ENCODE measurements around the gene SLK.

Gene SLK

GRCh38 chr10:103939522-103939921 lies 27.4 kb upstream of the SLK start:
- H3K9ac ChIP-seq (ENCODE audit: insufficient read length, low read depth) = no peak overlapping the region
- no peak for DNase-seq (ENCODE audit: low read depth, low spot score)
- no peak overlapping the region for H3K4me3 ChIP-seq (ENCODE audit: insufficient read length, low read depth)
- H3K36me3 ChIP-seq (ENCODE audit: insufficient read depth, insufficient read length, low read length) = no peaks in the 10 kb centered on the region
- no peaks in the 10 kb centered on the region for H3K27me3 ChIP-seq (ENCODE audit: insufficient read depth, insufficient read length)
- no peak for TF ChIP-seq ZNF274 (IDR thresholded peaks at IDR 0.05; ENCODE audit: low read depth, low read length)
- no peak for TF ChIP-seq SUZ12 (IDR thresholded peaks at IDR 0.05; ENCODE audit: extremely low read depth, insufficient read depth, insufficient read length)
- no peak for TF ChIP-seq YY1 (IDR thresholded peaks at IDR 0.05; ENCODE audit: insufficient read depth, insufficient read length)
- H3K9me3 ChIP-seq (ENCODE audit: insufficient read depth, low read length) = no peaks in the 10 kb centered on the region
- H3K4me1 ChIP-seq (ENCODE audit: insufficient read depth, insufficient read length) = no peaks in the 10 kb centered on the region

DNA sequence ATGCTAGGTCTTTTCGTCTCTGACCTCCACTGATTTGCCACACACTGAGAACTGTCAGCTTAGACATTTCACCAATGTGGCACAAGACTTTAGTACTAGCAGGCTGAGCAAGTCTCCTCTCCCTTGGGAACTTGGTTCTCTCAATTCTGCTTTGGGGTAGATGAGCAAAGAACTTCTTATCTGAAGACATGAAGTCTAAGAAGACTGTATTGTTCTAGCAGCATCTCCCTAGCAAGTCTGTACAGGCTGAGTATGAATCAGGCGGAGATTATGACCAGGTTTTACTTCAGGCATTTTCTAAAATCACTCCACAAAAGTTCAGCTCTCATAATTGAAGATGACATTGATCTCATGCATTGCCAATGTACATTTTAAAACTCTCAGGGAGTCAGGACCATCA lies 25.1 kb upstream of the SLK start:
- no peak for DNase-seq (ENCODE audit: low read depth, low spot score)
- Histone ChIP-seq H3K9me3 (ENCODE audit: insufficient read depth, low read length) (no peaks in the 10 kb centered on the region), H3K9ac (ENCODE audit: insufficient read length, low read depth) (no peak overlapping the region), H3K27me3 (ENCODE audit: insufficient read depth, insufficient read length) (no peaks in the 10 kb centered on the region), H3K4me3 (ENCODE audit: insufficient read length, low read depth) (no peak overlapping the region), H3K4me1 (ENCODE audit: insufficient read depth, insufficient read length) (no peaks in the 10 kb centered on the region), H3K36me3 (ENCODE audit: insufficient read depth, insufficient read length, low read length) (no peaks in the 10 kb centered on the region)
- TF ChIP-seq ZNF274 (IDR thresholded peaks at IDR 0.05; ENCODE audit: low read depth, low read length) (no peak), SUZ12 (IDR thresholded peaks at IDR 0.05; ENCODE audit: extremely low read depth, insufficient read depth, insufficient read length) (no peak), YY1 (IDR thresholded peaks at IDR 0.05; ENCODE audit: insufficient read depth, insufficient read length) (no peak)

DNA sequence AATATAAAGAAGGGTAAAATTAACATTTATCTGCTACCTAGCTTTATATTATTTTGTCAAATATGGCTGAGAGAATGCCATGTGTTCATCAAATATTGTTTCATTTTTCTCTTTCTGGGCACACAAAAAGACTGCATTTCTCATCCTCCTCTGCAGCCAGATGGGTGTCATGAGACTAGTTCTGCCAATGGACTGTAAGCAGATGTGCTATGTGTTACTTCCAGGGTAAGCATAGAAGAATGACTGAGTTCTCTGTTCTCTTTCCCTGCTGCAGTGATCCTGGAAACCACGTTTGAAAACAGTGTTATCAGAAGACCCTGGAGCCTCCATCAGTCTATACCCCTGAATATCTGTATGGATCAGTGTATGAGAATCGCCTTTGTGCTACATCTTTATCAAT lies 24.1 kb upstream of the SLK start:
- TF ChIP-seq YY1 (IDR thresholded peaks at IDR 0.05; ENCODE audit: insufficient read depth, insufficient read length) (no peak), SUZ12 (IDR thresholded peaks at IDR 0.05; ENCODE audit: extremely low read depth, insufficient read depth, insufficient read length) (no peak), ZNF274 (IDR thresholded peaks at IDR 0.05; ENCODE audit: low read depth, low read length) (no peak)
- H3K9ac ChIP-seq (ENCODE audit: insufficient read length, low read depth) = no peak overlapping the region

DNA sequence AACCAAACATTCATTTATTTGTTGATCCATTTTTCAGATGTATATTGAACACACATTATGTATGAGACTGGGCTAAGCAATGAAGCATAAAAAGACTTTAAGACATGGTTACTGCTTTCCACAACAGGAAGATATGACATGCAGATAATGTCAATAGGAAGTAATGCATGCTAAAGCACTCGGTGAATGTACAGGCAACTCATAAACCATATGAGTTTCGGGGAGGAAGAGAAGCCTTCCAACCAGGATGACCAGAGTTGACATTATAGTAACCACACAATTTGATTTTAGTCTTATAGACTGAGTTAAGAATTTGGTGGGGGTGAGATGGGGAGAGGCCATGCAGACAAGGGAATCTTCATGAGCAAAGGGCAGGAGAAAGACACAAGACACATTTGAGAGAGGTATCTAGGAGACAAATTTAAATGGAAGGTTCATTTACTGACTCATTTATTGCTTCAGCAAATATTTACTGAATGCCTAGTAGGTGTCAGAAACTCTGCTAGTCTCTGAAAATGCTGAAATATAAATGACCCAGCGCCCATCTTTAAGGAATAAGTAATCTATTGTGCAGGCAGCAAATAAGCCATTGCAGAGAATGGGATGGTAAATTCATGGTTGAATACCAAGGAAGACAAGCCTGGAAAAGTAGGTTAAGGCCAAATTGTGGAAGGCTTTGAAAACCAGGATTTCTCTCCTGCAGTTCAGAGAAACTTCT lies 19.0 kb upstream of the SLK start:
- H3K27me3 ChIP-seq (ENCODE audit: insufficient read depth, insufficient read length) = no peaks in the 10 kb centered on the region
- H3K9ac ChIP-seq (ENCODE audit: insufficient read length, low read depth) = no peak overlapping the region
- no peaks in the 10 kb centered on the region for H3K36me3 ChIP-seq (ENCODE audit: insufficient read depth, insufficient read length, low read length)
- DNase-seq (ENCODE audit: low read depth, low spot score) = no peak
- no peaks in the 10 kb centered on the region for H3K4me1 ChIP-seq (ENCODE audit: insufficient read depth, insufficient read length)
- H3K4me3 ChIP-seq (ENCODE audit: insufficient read length, low read depth) = no peak overlapping the region
- no peaks in the 10 kb centered on the region for H3K9me3 ChIP-seq (ENCODE audit: insufficient read depth, low read length)
- TF ChIP-seq SUZ12 (IDR thresholded peaks at IDR 0.05; ENCODE audit: extremely low read depth, insufficient read depth, insufficient read length) (no peak), YY1 (IDR thresholded peaks at IDR 0.05; ENCODE audit: insufficient read depth, insufficient read length) (no peak), ZNF274 (IDR thresholded peaks at IDR 0.05; ENCODE audit: low read depth, low read length) (no peak)

More for the DNA sequence above, 24.1 kb upstream of the SLK start:
- H3K27me3 ChIP-seq (ENCODE audit: insufficient read depth, insufficient read length) = no peaks in the 10 kb centered on the region
- DNase-seq (ENCODE audit: low read depth, low spot score) = no peak
- no peaks in the 10 kb centered on the region for H3K36me3 ChIP-seq (ENCODE audit: insufficient read depth, insufficient read length, low read length)
- H3K4me1 ChIP-seq (ENCODE audit: insufficient read depth, insufficient read length) = no peaks in the 10 kb centered on the region
- H3K9me3 ChIP-seq (ENCODE audit: insufficient read depth, low read length) = no peaks in the 10 kb centered on the region
- no peak overlapping the region for H3K4me3 ChIP-seq (ENCODE audit: insufficient read length, low read depth)

GRCh38 chr10:103949728-103950127 lies 17.2 kb upstream of the SLK start:
- H3K9ac ChIP-seq (ENCODE audit: insufficient read length, low read depth) = no peak overlapping the region
- DNase-seq (ENCODE audit: low read depth, low spot score) = no peak
- H3K4me1 ChIP-seq (ENCODE audit: insufficient read depth, insufficient read length) = no peaks in the 10 kb centered on the region
- H3K9me3 ChIP-seq (ENCODE audit: insufficient read depth, low read length) = peaks cover 7% of the 10 kb centered on the region; the same call in 1 of the 2 replicates
- H3K36me3 ChIP-seq (ENCODE audit: insufficient read depth, insufficient read length, low read length) = no peaks in the 10 kb centered on the region
- no peak for TF ChIP-seq YY1 (IDR thresholded peaks at IDR 0.05; ENCODE audit: insufficient read depth, insufficient read length)
- TF ChIP-seq ZNF274 (IDR thresholded peaks at IDR 0.05; ENCODE audit: low read depth, low read length) = no peak
- no peak for TF ChIP-seq SUZ12 (IDR thresholded peaks at IDR 0.05; ENCODE audit: extremely low read depth, insufficient read depth, insufficient read length)
- no peaks in the 10 kb centered on the region for H3K27me3 ChIP-seq (ENCODE audit: insufficient read depth, insufficient read length)
- H3K4me3 ChIP-seq (ENCODE audit: insufficient read length, low read depth) = no peak overlapping the region

- Histone ChIP-seq H3K27me3 (ENCODE audit: insufficient read depth, insufficient read length) (no peaks in the 10 kb centered on the region), H3K9ac (ENCODE audit: insufficient read length, low read depth) (no peak overlapping the region), H3K4me3 (ENCODE audit: insufficient read length, low read depth) (no peak overlapping the region), H3K4me1 (ENCODE audit: insufficient read depth, insufficient read length) (no peaks in the 10 kb centered on the region), H3K36me3 (ENCODE audit: insufficient read depth, insufficient read length, low read length) (no peaks in the 10 kb centered on the region), H3K9me3 (ENCODE audit: insufficient read depth, low read length) (peaks cover 12% of the 10 kb centered on the region; the same call in 1 of the 2 replicates)
- TF ChIP-seq YY1 (IDR thresholded peaks at IDR 0.05; ENCODE audit: insufficient read depth, insufficient read length) (no peak), ZNF274 (IDR thresholded peaks at IDR 0.05; ENCODE audit: low read depth, low read length) (no peak), SUZ12 (IDR thresholded peaks at IDR 0.05; ENCODE audit: extremely low read depth, insufficient read depth, insufficient read length) (no peak)
- DNase-seq (ENCODE audit: low read depth, low spot score) = no peak
Measured at GRCh38 chr10:103951183-103951582, 15.8 kb upstream of the SLK start.

DNA sequence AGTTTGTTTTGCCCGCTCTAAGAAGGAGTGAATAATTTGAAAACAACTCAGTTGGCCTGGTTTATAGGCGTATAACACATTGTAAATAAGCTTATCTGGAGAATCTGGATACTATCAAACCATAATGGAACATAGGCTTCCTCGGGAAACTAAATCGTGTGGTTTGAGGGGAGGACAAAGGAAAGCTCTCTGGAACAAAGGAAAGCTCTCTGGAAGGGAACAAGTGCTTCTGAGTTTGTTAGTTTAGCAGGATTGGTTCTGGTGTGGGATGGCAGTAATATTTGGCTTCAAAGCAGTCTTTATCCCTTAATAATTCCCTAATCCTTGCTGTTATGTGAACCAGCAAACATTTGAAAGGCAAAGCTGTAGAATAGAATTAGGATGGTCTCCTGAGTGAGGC lies 15.0 kb upstream of the SLK start:
- peaks cover 12% of the 10 kb centered on the region; the same call in 1 of the 2 replicates for H3K9me3 ChIP-seq (ENCODE audit: insufficient read depth, low read length)
- H3K27me3 ChIP-seq (ENCODE audit: insufficient read depth, insufficient read length) = no peaks in the 10 kb centered on the region
- no peak for DNase-seq (ENCODE audit: low read depth, low spot score)
- no peak overlapping the region for H3K4me3 ChIP-seq (ENCODE audit: insufficient read length, low read depth)
- H3K4me1 ChIP-seq (ENCODE audit: insufficient read depth, insufficient read length) = no peaks in the 10 kb centered on the region
- no peaks in the 10 kb centered on the region for H3K36me3 ChIP-seq (ENCODE audit: insufficient read depth, insufficient read length, low read length)
- no peak overlapping the region for H3K9ac ChIP-seq (ENCODE audit: insufficient read length, low read depth)
- TF ChIP-seq YY1 (IDR thresholded peaks at IDR 0.05; ENCODE audit: insufficient read depth, insufficient read length) = no peak
- TF ChIP-seq ZNF274 (IDR thresholded peaks at IDR 0.05; ENCODE audit: low read depth, low read length) = no peak
- TF ChIP-seq SUZ12 (IDR thresholded peaks at IDR 0.05; ENCODE audit: extremely low read depth, insufficient read depth, insufficient read length) = no peak
